NB4 (cell line): ENCODE data around the gene ADI1.

Experiments
- DNase-seq: peaks from one replicate; pipeline ENCODE4 v3.0.0; 2010; ENCODE audit warnings: low read depth
- H3K4me3 ChIP-seq: one replicate; pipeline ENCODE4 v1.5.1; 2011; ENCODE audit warnings: mild to moderate bottlenecking, low read depth, low read length, moderate library complexity
- MYC ChIP-seq: IDR thresholded peaks from 2 replicates; pipeline ENCODE4 v1.6.1; 2011; ENCODE audit warnings: low read depth, low read length
- POLR2A ChIP-seq: IDR thresholded peaks from 2 replicates; pipeline ENCODE4 v1.6.1; 2011; ENCODE audit warnings: mild to moderate bottlenecking; ENCODE audit not compliant: insufficient read length; ENCODE audit errors: extremely low read depth
- TF ChIP-seq, protein P1 (sequence below): IDR thresholded peaks from 2 replicates; pipeline ENCODE4 v1.6.1; 2011; ENCODE audit warnings: low read depth, low read length
- TF ChIP-seq, protein P2 (sequence below): IDR thresholded peaks from one replicate; pipeline ENCODE4 v1.5.1; 2012; ENCODE audit warnings: low read depth, low read length

The ADI1 gene

DNA sequence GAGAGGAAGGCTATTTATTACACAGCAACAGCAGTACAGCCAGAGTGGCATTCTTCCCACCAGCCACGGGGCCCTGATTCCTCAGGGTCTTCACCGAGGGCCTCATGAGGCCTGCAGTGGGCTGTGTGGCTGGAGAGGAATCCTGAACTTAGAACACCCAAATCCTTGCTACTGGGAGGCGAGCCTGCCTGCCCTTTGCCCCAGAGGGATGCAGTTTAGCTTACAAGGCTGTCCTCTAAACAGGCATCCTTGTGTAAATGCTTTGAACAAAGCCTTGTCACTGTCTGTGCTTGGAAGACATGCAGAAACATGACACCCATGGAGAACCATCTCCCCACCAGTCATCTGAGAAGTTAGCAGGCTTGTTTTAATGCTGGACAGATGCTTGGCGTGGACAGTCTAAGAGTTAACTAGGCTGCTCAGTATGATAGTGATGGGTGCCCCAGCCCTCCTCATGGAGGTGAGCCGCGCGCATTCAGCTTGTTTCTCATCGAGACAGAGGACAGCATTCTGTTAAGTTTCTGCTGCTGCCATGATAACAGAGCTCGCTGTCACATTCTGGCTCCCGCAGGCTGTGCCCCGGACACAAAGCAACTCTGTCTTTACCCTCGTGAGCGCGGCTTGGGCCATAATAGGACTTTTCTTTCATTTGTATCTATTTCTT, 42.9 kb downstream of the ADI1 start:
- no peak for TF ChIP-seq POLR2A
- TF ChIP-seq MYC = no peak
- TF ChIP-seq, protein P1, sequence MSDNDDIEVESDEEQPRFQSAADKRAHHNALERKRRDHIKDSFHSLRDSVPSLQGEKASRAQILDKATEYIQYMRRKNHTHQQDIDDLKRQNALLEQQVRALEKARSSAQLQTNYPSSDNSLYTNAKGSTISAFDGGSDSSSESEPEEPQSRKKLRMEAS = no peak
- TF ChIP-seq, protein P2, sequence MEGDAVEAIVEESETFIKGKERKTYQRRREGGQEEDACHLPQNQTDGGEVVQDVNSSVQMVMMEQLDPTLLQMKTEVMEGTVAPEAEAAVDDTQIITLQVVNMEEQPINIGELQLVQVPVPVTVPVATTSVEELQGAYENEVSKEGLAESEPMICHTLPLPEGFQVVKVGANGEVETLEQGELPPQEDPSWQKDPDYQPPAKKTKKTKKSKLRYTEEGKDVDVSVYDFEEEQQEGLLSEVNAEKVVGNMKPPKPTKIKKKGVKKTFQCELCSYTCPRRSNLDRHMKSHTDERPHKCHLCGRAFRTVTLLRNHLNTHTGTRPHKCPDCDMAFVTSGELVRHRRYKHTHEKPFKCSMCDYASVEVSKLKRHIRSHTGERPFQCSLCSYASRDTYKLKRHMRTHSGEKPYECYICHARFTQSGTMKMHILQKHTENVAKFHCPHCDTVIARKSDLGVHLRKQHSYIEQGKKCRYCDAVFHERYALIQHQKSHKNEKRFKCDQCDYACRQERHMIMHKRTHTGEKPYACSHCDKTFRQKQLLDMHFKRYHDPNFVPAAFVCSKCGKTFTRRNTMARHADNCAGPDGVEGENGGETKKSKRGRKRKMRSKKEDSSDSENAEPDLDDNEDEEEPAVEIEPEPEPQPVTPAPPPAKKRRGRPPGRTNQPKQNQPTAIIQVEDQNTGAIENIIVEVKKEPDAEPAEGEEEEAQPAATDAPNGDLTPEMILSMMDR = no peak
- H3K4me3 ChIP-seq = no peak overlapping the region
- no peak for DNase-seq

DNA sequence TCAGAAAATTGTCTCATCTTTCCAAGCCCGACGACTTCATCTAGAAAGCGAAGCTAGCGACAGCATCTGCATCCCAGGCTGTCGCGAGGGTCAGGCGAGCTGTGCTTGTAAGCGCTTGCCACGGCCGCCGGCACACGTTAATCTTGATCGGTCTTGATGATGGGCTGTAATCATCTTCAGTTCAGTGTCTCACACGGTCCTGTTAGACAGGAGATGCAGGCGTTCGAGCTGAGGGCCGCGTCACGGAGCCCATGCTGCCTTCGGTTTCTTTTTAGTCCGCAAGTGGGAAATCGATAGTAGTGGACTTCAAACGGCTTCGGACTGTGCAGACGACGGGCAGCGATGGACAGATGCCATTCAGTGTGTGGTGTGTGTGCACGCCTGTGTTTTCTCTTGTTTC, 43.6 kb downstream of the ADI1 start:
- no peak for DNase-seq
- TF ChIP-seq, protein P1 = no peak
- TF ChIP-seq POLR2A = no peak
- no peak overlapping the region for H3K4me3 ChIP-seq

DNA sequence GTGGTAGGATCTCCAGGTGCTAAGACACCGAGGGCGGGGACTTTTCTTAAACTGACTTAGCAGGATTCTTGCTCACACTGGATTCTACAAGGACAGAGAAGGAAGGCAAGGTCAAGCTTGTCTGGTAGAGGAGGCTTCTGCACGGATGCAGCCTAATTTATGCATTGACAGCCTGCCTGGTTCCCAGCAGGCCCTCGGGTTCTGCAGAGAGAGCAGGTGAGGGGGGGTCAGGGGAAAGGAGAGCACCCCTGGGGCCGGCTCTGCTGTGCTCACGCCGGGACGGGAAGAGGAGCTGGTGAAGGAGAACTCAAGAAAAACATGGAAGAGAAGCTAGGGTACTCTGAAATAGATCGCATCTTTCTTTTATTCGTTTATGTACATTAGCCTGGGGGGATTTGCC, 46.4 kb downstream of the ADI1 start:
- DNase-seq = no peak
- TF ChIP-seq POLR2A (no peak), MYC (no peak)
- TF ChIP-seq, protein P2 = no peak
- TF ChIP-seq, protein P1 = no peak
- no peak overlapping the region for H3K4me3 ChIP-seq

- H3K4me3 ChIP-seq = no peak overlapping the region
- TF ChIP-seq, protein P2 = no peak
- TF ChIP-seq, protein P1 = no peak
- TF ChIP-seq MYC (no peak), POLR2A (no peak)
- DNase-seq = no peak
These were observed 47.0 kb downstream of the ADI1 start for GRCh38 chr2:3472296-3472695.

- DNase-seq = no peak
- TF ChIP-seq POLR2A (no peak), MYC (no peak)
- TF ChIP-seq, protein P1 = no peak
- TF ChIP-seq, protein P2 = no peak
- no peak overlapping the region for H3K4me3 ChIP-seq
These were observed 48.2 kb downstream of the ADI1 start for GRCh38 chr2:3470856-3471737.

DNA sequence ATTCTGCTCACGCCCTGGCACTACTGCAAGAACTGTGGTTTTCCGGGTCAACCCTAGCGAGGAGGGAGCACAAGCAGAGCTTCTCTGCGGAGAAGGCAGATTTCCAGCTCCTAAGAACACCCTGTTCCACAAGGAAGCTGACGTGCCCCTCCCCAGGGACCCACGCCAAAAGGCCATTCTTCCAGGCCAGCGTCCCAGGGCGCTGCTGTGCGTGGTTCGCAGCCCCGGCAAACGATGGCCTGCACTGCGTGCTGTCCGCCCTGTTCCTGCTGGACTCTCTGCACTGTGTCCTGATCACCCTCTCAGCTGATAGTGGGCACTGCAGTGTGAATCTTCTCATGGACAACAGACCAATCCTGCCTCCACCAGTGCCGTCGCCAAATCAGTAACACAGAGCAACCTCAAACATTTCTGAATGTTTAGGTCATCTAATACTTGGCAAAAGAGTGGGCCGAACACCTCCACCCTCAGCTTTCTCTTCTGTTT, 49.1 kb downstream of the ADI1 start:
- H3K4me3 ChIP-seq = no peak overlapping the region
- DNase-seq = no peak
- TF ChIP-seq, protein P1 = no peak
- TF ChIP-seq MYC = no peak
